Natural killer cell treated with Interleukin-12 subunit alpha and Interleukin-12 subunit beta and Interleukin-15 and Interleukin-18, amount 100 ng/mL, for 72 hours (primary cell): ENCODE measurements around the gene SNX9. TPM values are rescaled to one million over a fixed set of nuclear protein-coding genes. Genes with fewer than 3 reads are reported as not detected.
A peak's percentile ranks its signal among the peaks of the same experiment; 100 is the strongest.
"Not testable (repeated sequence)": the region's sequence is repeated elsewhere in the genome, so short reads cannot be mapped to it uniquely, and the experiment has no call there.

Source experiments
- ATAC-seq, 2 donors: fragments of 150-1000 bp; cut with Tn5 transposase in 1 of 2; sonication (Bioruptor Pico), chemical (Tn5 transposase) in 1 of 2; 2 replicates each; pipeline ENCODE4 v1.10.0; 2021
- DNase-seq: peaks from one replicate; pipeline ENCODE4 v3.0.0; 2022; ENCODE audit warnings: low spot score
- H3K27ac Mint-ChIP-seq, 2 donors: 1 replicate in 1 of 2; 2 replicates in 1 of 2; pipeline ENCODE4 v1.8.0; 2022; ENCODE audit warnings: mixed read lengths in 2 of 2, mild to moderate bottlenecking in 1 of 2, moderate library complexity in 1 of 2
- H3K27me3 Mint-ChIP-seq, 2 donors: 1 replicate in 1 of 2; 2 replicates in 1 of 2; pipeline ENCODE4 v1.8.0; 2022; ENCODE audit warnings: mixed read lengths in 2 of 2
- H3K36me3 Mint-ChIP-seq: one replicate; pipeline ENCODE4 v1.8.0; 2022; ENCODE audit warnings: mixed read lengths
- H3K4me1 Mint-ChIP-seq, 2 donors: 1 replicate in 1 of 2; 2 replicates in 1 of 2; pipeline ENCODE4 v1.8.0; 2022; ENCODE audit warnings: low read depth in 2 of 2, mixed read lengths in 2 of 2, mild to moderate bottlenecking in 1 of 2
- H3K4me3 Mint-ChIP-seq: one replicate; pipeline ENCODE4 v1.8.0; 2022; ENCODE audit warnings: mixed read lengths
- H3K9me3 Mint-ChIP-seq: 2 replicates; pipeline ENCODE4 v1.8.0; 2022; ENCODE audit warnings: mixed read lengths
- total RNA-seq, 2 donors: library from RNA; stranded (reverse); gene quantifications; one replicate each; pipeline ENCODE4 v1.2.3, GENCODE V29; 2022

The SNX9 gene
- total RNA-seq, 2 donors from 2014 or later = 5.4 to 14.6 TPM

DNA sequence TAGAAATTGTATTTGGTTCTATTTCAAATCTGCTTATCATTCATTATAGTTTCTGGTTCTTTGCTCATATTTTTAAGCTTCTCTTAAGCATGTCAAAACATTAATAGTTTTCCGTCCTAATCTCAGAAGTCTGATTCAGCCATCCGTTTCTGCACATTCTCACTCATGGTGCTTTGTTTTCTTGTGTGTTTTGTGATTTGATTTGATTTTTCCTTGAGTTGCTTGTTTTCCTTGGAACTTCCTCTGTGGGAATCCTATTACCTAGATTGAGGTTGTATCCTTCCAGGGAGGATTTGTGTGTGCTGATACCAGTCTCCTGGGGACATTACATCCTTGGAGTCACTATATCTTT, 7.9 kb downstream of the SNX9 start:
- H3K4me1 Mint-ChIP-seq = peaks cover 26 to 30% of the 10 kb centered on the region in 2 donors
- peaks cover 5% of the 10 kb centered on the region for H3K36me3 Mint-ChIP-seq
- H3K4me3 Mint-ChIP-seq = no peak overlapping the region
- ATAC-seq (no peak), DNase-seq (no peak)
- no peaks in the 10 kb centered on the region for H3K9me3 Mint-ChIP-seq
- H3K27ac Mint-ChIP-seq = no peak overlapping the region
- peaks cover 26 to 55% of the 10 kb centered on the region in 2 donors for H3K27me3 Mint-ChIP-seq

GRCh38 chr6:157831424-157832249, 8.6 kb downstream of the SNX9 start:
- ATAC-seq = no peak
- peaks cover 26 to 33% of the 10 kb centered on the region in 2 donors for H3K4me1 Mint-ChIP-seq

DNA sequence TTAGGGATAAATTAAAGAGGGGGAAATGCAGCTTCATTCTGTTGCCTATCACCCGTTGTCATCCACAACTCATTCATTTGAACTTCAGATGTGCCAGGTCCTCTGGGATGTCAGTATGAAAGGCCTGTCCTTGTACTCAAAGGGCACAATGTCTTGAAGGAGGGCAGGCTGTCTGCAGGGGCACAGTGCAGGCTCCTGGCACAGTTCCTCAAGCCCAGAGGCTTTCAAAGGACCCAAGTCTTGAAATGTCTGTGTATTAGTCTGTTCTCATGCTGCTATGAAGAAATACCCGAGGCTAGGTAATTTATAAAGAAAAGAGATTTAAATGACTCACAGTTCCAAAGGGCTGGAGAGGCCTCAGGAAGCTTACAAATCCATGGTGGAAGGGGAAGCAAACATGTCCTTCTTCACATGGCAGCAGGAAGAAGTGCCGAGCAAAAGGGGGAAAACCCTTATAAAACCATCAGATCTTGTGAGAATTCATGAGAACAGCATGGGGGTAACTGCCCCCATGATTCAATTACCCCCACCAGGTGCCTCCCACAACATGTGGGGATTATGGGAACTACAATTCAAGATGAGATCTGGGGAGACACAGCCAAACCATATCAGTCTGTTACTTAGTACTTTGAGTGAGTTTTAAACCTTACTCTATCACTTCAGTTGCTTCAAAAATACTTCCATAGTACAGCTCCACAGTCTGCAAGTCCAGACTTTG, 9.4 kb downstream of the SNX9 start:
- peaks cover 5% of the 10 kb centered on the region for H3K36me3 Mint-ChIP-seq
- H3K4me1 Mint-ChIP-seq = peaks cover 26 to 33% of the 10 kb centered on the region in 2 donors
- no peak overlapping the region for H3K4me3 Mint-ChIP-seq

More at GRCh38 chr6:157831424-157832249, 8.6 kb downstream of the SNX9 start:
- no peak for DNase-seq
- H3K9me3 Mint-ChIP-seq = no peaks in the 10 kb centered on the region
- H3K4me3 Mint-ChIP-seq = no peak overlapping the region
- peaks cover 5% of the 10 kb centered on the region for H3K36me3 Mint-ChIP-seq
- no peak overlapping the region for H3K27ac Mint-ChIP-seq
- H3K27me3 Mint-ChIP-seq = peaks cover 29 to 58% of the 10 kb centered on the region in 2 donors

GRCh38 chr6:157834549-157834948, 11.5 kb downstream of the SNX9 start:
- DNase-seq (no peak), ATAC-seq (no peak)
- H3K9me3 Mint-ChIP-seq = no peaks in the 10 kb centered on the region
- no peak overlapping the region for H3K4me3 Mint-ChIP-seq
- peaks cover 29 to 56% of the 10 kb centered on the region in 2 donors for H3K27me3 Mint-ChIP-seq
- H3K4me1 Mint-ChIP-seq = peaks cover 23 to 31% of the 10 kb centered on the region in 2 donors
- peaks cover 5% of the 10 kb centered on the region for H3K36me3 Mint-ChIP-seq
- H3K27ac Mint-ChIP-seq = no peak overlapping the region

More for the DNA sequence above, 9.4 kb downstream of the SNX9 start:
- DNase-seq = no peak
- H3K27ac Mint-ChIP-seq = no peak overlapping the region
- peaks cover 29 to 64% of the 10 kb centered on the region in 2 donors for H3K27me3 Mint-ChIP-seq
- no peak for ATAC-seq
- H3K9me3 Mint-ChIP-seq = no peaks in the 10 kb centered on the region

GRCh38 chr6:157838718-157839430, 15.8 kb downstream of the SNX9 start:
- Mint-ChIP-seq H3K9me3 (no peaks in the 10 kb centered on the region), H3K27ac (no peak overlapping the region), H3K27me3 (peaks cover 16 to 50% of the 10 kb centered on the region in 2 donors), H3K4me1 (peaks cover 5 to 22% of the 10 kb centered on the region in 2 donors), H3K4me3 (no peak overlapping the region), H3K36me3 (no peaks in the 10 kb centered on the region)
- DNase-seq = no peak
- ATAC-seq = no peak

DNA sequence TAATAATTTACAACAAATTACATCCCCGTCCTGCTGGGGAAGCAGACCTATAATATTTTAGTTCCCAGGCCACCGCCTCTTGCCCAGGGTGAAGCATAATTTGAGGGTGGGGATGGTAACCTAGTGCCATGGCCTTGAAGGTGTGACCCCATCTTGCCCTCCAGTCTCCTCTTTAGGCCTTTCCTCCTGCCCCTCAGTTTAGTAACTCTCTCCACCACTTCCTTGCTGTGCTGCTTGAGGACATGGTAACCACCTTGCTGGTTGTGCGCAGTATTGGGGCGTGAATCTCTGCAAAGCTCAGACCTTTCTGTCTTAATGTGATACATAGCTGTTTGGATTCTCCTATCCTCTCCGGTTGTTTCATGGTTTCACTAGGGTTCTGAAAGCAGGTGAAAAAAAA, 16.6 kb downstream of the SNX9 start:
- Mint-ChIP-seq H3K4me1 (peaks cover 5 to 22% of the 10 kb centered on the region in 2 donors), H3K4me3 (no peak overlapping the region), H3K9me3 (no peaks in the 10 kb centered on the region), H3K27ac (no peak overlapping the region), H3K27me3 (peaks cover 14 to 47% of the 10 kb centered on the region in 2 donors), H3K36me3 (no peaks in the 10 kb centered on the region)
- ATAC-seq (no peak), DNase-seq (no peak)

DNA sequence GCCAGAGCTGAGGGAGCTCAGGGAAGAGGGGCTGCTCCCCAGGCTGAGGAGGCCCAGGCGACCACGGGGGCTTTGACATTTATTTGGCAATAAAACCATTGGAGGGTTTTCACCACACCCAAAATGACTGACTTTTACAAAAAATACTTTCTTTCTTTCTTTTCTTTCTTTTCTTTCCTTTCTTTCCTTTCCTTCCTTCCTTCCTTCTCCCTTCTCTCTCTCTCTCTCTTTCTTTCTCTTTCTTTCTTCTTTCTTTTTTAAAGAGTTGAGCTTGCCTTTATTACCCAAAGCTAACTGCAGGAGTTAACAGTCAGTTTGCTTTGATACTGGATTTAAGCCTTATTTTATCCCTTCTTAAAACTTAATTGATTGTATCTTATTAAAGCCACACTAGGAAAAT, 17.2 kb downstream of the SNX9 start:
- no peaks in the 10 kb centered on the region for H3K9me3 Mint-ChIP-seq
- no peak overlapping the region for H3K27ac Mint-ChIP-seq
- DNase-seq (no peak), ATAC-seq (no peak)
- H3K4me1 Mint-ChIP-seq = peaks cover 5 to 23% of the 10 kb centered on the region in 2 donors
- H3K27me3 Mint-ChIP-seq = peaks cover 13 to 44% of the 10 kb centered on the region in 2 donors
- no peaks in the 10 kb centered on the region for H3K36me3 Mint-ChIP-seq
- H3K4me3 Mint-ChIP-seq = no peak overlapping the region

- DNase-seq = no peak
- H3K27ac Mint-ChIP-seq = no peak overlapping the region
Observed at GRCh38 chr6:157840776-157841175, 17.7 kb downstream of the SNX9 start.

DNA sequence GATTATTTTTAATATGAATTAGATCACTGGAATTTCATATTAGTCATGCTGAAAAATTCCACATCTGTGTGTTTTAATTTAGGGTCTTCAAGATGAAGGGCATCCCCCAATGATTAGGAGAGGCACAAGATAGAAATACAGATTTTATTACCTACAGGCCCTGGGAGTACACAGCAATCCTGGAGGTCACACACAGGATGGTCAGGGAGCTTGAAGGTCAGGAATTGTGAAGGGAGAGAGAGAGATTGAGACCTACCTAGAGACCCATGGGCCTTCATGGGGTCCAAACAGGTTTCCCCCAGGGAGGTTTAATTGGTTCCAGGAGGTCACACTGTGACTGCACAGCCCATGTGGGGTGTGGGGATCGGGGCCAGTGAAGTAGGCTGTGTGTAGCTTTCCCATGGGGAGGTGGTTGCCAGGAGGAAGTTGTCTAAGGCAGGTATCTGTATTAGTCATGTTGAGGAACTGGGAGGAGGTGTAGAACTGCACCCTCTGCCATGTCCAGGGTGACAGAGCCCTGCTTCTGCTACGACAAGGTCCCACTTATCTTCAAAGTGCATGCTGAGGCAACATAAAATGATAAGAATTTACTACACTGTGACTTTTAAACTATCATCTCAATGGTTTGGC, 18.3 kb downstream of the SNX9 start:
- Mint-ChIP-seq H3K4me1 (peaks cover 5 to 22% of the 10 kb centered on the region in 2 donors), H3K4me3 (no peak overlapping the region), H3K36me3 (no peaks in the 10 kb centered on the region), H3K9me3 (no peaks in the 10 kb centered on the region), H3K27ac (no peak overlapping the region), H3K27me3 (peaks cover 6 to 33% of the 10 kb centered on the region in 2 donors)
- DNase-seq (no peak), ATAC-seq (peak in 1 of 2 donors; percentile 38)

More at GRCh38 chr6:157840776-157841175, 17.7 kb downstream of the SNX9 start:
- H3K4me3 Mint-ChIP-seq = no peak overlapping the region
- no peak for ATAC-seq
- H3K4me1 Mint-ChIP-seq = peaks cover 5 to 24% of the 10 kb centered on the region in 2 donors
- H3K9me3 Mint-ChIP-seq = no peaks in the 10 kb centered on the region
- peaks cover 8 to 38% of the 10 kb centered on the region in 2 donors for H3K27me3 Mint-ChIP-seq
- no peaks in the 10 kb centered on the region for H3K36me3 Mint-ChIP-seq

DNA sequence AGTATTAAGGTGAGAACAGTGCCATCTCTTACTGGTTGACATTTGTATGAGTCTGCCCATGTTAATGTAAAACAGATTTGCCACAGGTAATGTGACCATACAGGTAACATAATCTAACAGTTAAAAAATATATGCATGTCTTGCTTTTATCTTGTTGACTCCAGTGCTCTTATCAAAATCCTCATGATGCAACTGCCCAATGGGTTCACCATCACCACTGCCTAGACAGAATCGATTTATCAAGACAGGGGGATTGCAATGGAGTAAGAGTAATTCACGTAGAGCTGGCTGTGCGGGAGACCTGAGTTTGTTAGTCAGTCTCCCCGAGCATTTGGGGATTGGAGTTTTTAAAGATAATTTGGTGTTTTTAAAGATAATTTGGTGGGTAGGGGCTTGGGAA, 19.2 kb downstream of the SNX9 start:
- Mint-ChIP-seq H3K4me1 (peaks cover 5 to 22% of the 10 kb centered on the region in 2 donors), H3K36me3 (no peaks in the 10 kb centered on the region), H3K4me3 (no peak overlapping the region), H3K27me3 (peaks cover 6 to 29% of the 10 kb centered on the region in 2 donors), H3K9me3 (no peaks in the 10 kb centered on the region), H3K27ac (no peak overlapping the region)
- DNase-seq (no peak), ATAC-seq (no peak)

DNA sequence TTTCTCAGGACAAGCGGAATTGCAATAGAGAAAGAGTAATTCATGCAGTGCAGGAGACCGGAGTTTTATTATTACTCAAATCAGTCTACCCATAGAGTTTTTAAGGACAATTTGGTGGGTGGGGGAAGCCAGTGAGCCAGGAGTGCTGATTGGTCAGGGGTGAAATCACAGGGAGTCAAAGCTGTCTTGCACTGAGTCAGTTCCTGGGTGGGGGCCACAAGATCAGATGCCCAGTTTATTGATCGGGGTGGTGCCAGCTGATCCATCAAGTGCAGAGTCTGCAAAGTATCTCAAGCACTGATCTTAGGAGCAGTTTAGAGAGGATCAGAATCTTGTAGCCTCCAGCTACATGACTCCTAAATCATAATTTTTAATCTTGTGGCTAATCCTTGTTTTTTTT, 21.1 kb downstream of the SNX9 start:
- H3K4me1 Mint-ChIP-seq = peaks cover 7 to 22% of the 10 kb centered on the region in 2 donors
- not testable (repeated sequence) for H3K4me3 Mint-ChIP-seq, ATAC-seq

GRCh38 chr6:157845493-157846259, 22.6 kb downstream of the SNX9 start:
- no peak overlapping the region for H3K4me3 Mint-ChIP-seq
- no peaks in the 10 kb centered on the region for H3K9me3 Mint-ChIP-seq
- peaks cover 9 to 28% of the 10 kb centered on the region in 2 donors for H3K27me3 Mint-ChIP-seq
- DNase-seq (no peak), ATAC-seq (no peak)
- H3K4me1 Mint-ChIP-seq = peaks cover 12 to 27% of the 10 kb centered on the region in 2 donors
- peak overlapping the region in 1 of 2 donors; percentile 54 for H3K27ac Mint-ChIP-seq
- H3K36me3 Mint-ChIP-seq = no peaks in the 10 kb centered on the region

More for the DNA sequence above, 21.1 kb downstream of the SNX9 start:
- not testable (repeated sequence) for H3K36me3 Mint-ChIP-seq, H3K27ac Mint-ChIP-seq, DNase-seq, H3K9me3 Mint-ChIP-seq
- peaks cover 9 to 24% of the 10 kb centered on the region in 2 donors for H3K27me3 Mint-ChIP-seq
